Stimulated activated CD4-positive, alpha-beta T cell treated with anti-CD3 and anti-CD28 coated beads, Interleukin-1b, Interleukin-23, amount 100 ng/mL, for 1 hour (primary cell): Measurements from ENCODE around the gene ATMIN.

ENCODE experiments used
- DNase-seq, 2 donors: peaks; one replicate each; pipeline ENCODE4 v3.0.0-alpha.2; 2020; ENCODE audit warnings: low read depth in 2 of 2

Gene ATMIN

DNA sequence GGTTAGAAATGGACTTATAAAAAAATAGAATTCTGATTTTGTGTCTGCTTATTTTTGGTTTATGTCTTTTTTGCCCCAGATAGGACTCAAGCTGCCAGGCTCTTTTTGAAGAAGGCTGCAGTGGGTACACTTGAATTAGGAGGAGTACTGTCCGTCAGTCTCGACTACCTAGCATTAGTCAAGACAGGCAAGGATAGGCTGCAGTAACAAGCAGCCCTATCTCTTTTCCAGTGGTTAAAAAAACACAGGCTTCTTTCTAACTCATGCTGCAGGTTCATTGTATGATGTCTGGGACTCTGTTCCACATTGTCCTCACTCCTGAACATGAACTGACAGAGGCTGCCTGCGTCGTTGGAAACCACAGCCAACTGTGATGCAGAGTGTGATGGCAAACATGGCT, 33.4 kb downstream of the ATMIN start:
- DNase-seq: no peak

DNA sequence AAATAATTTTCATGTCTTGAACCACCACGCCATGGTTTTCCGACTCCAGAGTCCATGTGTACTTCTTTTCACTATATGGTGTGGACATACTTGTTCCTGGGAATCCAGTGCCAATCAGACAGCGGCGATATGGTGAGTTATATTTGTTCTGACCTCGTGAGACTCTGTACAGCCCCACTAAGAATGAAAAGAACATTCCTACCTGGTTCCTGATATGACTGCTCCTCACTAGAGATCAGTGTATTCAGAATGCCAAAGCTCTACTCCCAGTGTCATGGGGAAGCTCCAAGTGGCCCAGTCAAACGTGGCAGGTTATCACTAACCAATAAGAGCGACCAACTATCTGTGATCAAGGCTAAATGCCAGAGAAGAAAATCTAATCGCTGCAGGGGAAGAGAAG, 35.3 kb downstream of the ATMIN start:
- DNase-seq: no peak

DNA sequence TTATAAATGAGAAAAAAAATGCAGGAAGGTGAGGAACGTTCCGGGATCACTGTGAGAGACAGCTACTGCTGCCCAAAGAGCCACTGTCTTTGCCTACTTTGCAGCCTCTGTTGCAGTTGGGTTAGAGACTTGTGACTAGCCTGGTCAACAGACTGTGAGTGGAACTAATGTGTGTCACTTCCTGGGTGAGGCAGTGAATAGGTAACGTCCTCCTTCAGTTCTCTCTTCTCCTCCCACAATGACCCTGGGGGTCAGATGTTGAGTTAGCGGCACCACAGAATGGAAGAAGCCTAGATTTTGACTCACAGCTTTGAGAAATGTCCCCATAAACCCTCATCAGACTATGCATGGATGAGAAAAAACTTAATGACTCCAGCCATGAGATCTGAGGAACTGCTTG, 36.2 kb downstream of the ATMIN start:
- DNase-seq: no peak

DNA sequence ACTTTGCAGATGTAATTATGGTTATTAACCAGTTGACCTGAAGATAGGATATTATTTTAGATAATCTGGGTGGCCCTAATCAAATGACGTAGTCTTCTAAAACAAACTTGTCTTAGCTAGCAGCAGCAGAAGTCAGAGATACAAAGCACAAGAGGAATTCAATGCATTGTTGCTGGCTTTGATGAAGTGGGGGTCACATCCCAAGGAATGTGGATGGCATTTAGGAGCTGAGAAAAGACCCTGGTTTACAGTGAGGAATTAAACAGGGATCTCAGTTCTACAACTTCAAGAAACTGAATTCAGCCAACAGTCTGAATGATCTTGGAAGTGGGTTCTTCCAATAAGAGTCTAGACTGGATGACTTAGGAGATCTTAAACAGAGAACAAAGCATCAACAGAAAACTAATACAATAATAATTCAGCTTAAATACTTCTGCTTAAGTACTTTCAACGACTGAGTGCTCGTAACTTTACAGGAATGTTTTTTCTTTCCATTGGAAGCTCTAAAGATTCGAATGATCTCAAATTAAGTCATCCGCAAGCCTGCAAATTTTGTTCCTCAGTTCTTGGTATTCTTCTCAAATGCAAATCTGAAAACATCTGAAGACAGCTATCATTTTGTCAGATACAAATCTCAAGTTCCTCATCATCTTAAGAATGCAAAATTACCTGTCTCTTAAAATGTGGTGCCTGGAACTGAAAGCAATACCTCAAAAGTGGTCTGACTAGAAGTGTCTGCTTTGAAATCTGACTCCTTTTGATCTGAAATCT, 38.1 kb downstream of the ATMIN start:
- no peak for DNase-seq

DNA sequence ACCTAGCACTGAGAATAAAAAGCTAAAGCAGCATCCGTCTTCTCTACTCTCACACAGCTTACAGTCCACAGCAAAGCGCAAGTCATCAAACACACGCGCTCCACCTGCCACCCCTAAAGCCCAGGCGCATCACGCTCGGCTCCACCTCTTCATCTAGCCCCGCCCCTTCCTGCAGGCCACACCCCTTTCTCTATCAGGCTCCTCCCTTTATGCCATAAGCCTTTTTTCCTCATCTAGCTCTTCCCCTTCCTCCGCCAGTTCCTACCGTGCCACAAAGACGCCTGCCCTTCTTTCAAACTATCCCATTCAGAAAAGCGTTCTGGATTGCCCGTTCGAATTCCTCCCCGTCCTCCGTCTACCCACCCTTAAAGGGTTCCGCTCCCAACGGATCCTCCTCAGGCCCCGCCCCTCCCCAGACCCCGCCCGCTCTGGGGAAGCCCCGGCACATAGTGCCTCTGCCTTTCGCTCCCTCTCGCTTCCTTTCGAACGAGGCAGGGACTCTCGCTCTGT, 41.0 kb downstream of the ATMIN start:
- peak; percentile 86 to 98 for DNase-seq

DNA sequence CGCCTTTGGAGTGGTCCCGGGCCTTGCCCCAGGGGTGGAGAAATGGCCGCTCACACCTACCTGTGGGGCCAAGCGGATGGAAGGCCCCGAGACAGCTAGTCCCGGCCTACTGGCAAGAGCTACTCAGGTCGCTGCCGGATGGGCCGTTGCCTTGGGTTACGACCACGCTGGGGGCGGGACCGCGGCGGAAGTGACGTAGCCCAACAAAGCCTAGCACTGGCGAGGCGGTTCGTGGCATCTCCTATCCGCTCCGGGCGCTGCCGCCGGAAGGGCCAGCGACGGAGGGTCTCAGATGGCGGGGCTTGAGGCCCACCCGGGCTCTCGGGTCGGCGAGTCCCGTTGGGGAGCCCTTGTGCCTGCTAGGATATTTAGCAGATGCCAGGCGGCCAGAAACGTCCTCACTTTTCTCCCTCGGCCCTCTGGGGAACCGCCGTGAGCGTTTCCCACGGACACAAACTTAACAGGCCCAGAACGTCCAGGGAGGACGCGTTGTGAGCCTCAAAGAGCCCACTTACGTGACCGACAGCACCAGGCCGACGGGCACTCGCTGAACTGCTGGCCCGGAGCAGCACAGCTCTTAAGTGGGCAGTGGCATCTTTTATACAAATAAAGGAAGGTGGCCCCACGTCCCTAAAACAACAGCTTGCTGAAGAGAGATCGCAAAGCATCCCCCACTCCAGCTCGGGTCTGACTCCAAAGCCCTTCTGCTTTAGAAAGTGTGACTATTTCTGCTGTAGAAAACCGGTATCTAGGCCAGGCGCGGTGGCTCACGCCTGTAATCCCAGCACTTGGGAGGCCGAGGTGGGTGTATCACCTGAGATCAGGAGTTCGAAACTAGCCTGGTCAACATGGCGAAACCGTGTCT, 41.7 kb downstream of the ATMIN start, which contains the start of gene C16orf46:
Gene C16orf46 (minus strand): TSS at position 163 of the 865 bp plus-strand sequence. CDS start 13,283 bp downstream, outside the sequence.
- DNase-seq: peak; percentile 84 to 95

DNA sequence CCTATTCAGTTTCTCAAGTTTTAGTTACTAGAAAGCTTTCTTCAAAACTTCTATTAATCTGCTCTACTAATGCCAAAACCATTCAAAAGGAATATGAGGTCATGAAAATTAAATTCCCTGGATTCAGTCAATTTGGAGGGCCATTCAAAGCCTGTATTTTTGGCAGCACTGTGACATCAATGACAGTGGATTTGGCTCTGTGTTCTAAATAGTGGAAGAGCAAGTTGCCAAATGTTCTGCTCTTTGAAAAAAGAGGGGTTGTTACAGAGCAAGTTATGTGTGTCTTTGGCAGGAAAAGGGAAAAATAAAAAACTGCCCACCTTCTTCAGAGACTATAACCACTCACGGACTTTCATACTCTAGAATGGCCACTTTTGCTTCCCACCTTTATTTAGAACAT, 44.6 kb downstream of the ATMIN start:
- no peak for DNase-seq

DNA sequence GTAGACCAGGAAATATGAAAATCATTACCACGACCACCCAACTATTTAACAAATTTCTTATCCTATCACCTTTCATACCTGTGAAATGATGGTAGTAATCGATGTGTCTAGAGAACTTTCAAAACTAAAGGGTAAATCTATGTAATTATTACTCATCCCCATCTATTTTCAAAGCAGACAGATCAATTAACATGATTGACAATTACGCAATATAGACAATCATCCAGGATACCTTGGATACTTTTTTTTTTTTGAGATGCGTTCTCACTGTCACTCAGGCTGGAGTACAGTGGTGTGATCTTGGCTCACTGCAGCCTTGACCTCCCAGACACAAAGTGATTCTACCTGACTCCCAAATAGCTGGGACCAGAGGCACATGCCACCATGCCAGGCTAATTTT, 45.4 kb downstream of the ATMIN start:
- no peak for DNase-seq

DNA sequence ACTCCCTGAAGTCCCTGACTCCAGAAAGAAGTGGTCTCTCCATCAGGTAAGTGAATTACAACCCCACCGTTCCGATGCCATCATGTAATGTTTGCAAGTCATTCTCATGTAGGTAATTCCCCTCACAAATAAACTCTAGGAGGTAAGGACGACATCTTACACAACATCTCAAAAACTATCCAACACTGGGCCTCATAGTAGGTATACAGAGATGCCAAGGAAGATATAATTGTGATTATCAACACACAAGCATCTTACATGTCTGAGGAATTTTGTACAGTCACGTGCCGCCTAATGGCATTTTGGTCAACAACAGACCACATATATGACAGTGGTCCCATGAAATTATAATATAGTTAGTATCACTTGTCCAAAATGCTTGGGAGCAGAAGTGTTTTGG, 53.2 kb downstream of the ATMIN start:
- no peak for DNase-seq

DNA sequence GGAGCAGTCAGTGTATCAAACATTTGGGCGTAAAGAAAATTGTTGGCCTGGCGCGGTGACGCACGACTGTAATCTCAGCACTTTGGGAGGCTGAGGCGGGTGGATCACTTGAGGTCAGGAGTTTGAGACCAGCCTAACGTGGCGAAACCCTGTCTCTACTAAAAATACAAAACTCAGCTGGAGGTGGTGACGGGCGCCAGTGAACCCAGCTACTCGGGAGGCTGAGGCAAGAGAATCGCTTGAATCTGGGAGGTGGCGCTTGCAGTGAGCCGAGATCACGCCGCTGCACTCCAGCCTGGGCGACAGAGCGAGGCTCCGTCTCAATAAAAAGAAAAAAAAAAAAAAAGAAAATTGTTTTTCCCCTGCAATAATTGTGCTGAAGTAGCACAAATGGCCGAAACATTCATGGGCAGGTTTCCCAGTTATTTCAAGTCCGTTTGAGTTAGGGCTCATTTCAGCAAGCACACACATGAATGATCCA, 59.2 kb downstream of the ATMIN start:
- no peak for DNase-seq

DNA sequence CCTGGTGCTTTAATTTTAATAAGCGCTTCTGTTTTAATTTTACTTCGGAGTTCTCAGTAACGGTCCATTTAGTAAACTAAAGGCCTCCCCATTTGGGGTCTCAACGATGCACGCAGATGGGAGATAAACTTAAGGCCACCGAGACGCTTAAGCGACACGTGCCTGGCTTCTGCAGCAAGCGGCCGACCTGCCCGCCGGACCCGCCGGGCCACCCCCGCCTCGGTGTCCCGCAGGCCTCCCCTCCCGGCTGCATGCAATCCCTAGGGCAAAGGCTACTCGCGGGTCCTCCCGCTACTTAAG, 60.0 kb downstream of the ATMIN start:
- DNase-seq: no peak

DNA sequence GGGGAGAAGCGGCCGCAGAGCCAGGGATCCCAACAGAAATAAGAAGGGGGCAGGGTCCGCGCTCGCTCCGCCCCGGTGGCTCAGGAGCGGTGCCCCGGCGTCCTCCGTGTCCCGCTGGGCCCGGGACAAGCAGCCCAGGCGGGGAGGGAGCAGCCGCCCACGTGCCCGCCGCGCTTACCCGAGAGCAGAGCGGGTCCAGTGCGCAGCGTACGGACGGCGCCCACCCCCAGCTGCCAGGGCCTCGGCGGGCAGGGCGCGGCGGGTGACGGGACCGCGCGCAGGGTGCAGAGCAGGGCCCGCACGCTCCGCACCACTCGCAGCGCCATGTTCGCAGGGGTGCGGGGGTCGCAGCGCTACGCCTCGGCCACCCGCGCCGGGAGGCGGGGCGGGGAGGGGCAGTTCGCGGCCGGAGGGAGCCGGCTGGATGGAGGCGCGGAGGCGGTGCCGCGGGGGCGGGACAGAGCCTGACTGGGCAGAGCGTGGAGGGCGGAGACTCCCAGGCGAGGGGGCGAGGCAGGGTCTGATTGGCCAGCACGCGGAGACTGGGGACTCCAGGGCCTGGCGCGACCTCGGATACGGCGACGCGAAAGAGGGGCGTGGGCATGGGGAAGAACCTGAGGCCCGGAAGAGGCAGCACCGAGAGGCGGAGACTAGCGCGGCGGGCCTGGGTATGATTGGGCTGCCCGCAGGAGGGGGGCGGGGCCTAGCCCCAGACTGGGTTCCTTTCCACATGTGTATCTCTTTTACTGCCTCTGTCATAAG, 60.5 kb downstream of the ATMIN start, which contains the start of gene GCSH:
Gene GCSH (minus strand): TSS at position 443 of the 762 bp plus-strand sequence. CDS start 117 bp downstream, at position 326.
- DNase-seq: peak; percentile 92

DNA sequence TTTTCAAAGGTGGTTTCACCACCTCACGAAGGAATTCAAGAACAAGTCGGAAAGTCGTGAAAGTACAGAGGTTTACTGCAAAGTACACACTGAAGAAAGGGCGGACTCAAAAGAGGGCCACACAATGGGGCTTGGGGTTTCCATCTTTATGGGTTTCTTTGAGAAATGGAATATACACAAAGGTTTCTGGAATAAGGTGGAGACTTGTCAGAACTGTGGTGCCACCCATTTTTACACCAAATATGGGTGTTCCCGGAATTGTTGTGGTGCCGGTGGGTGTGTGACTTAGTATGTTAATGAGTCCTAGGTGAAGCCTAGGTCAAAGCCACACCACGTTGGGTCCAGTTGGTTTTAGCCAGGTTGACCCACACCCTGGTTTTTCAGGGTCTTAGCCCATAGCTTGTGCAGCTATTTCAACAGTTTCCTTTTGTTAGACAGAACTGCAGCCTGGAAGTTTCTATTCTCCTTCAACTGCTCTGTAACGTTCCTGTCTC, 61.1 kb downstream of the ATMIN start:
- DNase-seq: no peak
